NCI-H82 treated with DMSO at 0.1 percent for 48 hours (cell line): ENCODE measurements around the gene SULT2B1.

Experiments used
- DNase-seq: peaks from one replicate; lab custom pipeline; 2025; ENCODE audit not compliant: unreplicated experiment; lab: John Stamatoyannopoulos, UW

SULT2B1 gene

DNA sequence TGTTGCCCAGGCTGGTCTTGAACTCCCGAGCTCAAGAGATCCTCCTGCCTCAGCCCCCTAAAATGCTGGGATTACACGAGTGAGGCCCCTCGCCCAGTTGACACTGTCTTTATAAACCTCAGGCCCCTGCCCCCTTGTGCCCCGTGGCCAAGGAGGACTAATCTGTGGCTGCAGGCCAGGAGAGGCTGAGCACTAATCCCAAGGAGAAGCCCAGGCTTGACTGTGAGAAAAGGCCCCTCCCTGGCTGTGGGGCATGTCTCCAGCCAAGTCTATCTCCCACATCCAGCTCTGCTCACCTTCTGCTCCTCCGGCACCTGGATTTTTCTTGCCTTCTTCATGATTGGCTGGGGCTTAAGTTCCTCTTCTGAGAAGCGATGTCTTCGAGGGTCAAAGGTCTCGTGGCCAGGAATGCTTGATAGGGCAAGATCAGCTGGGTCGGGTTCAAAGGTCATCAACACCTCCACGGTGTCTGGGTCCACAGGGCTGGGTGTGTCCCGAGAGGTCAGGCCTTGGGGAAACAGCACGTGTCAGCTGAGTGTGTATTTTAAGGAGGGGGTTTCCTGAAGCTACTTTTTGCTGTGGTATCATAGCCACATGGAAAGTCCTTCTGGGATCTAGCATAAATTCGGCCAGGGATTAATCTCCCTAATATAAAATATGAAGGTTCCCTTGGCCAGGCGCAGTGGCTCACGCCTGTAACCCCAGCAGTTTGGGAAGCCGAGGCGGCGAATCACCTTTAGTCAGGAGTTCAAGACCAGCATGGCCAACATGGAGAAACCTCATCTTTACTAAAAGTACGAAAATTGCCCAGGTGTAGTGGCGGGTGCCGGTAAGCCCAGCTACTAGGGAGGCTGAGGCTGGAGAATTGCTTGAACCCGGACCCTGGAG, 81.4 kb downstream of the SULT2B1 start:
- DNase-seq: peak; percentile 26

DNA sequence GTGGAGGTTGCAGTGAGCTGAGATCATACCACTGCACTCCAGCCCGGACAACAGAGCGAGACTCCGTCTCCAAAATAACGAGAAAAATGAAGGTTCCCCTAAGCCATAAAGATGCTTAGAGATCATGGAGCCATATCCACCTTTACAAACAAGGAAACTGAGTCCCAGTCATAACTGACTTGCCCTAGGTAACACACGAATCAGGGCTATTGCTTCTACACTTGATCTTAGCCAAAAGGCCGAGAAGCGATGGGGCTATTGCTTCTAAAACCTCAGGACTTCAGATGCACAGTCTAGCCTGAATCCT, 82.0 kb downstream of the SULT2B1 start:
- no peak for DNase-seq

DNA sequence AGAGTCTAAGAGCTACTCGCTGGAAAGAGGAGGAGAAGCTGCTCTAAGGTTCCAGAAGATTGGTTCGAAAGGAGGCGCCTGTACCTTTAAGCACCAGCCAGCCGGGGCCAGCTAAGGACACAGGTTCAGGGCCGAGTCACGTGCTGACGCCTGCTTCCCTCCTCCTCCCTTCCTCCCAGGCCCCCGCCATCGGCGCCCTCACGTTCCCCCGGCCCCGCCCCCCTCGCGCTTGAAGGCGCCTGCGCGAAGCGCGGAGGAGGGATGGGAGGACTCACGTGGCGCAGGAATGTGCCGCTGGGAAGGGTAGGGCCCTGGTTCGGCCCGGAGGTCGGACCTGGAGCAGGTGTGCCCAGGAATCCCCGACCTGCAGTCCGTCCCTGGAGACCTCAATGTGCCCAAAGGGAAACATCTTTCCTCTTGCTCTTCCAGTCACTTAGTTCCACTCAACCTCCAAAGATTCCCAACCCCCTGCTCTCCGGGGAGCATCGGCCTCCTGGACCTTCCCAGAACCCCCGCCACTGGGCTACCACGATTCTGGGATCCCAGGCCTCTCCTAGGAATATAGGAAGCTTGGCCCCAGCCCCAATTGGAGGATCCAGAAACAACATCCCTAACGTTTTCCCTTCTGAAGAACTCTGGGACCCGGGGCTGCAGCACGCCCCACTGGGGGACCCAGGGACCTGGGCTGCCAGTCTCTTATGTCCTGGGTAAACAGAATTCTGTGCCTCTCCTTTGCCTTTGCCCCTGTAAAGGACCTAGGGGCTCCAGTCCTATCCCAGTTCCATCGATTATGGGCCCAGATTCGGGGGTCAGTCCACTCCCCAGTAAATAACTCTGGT, 82.7 kb downstream of the SULT2B1 start:
- DNase-seq: peak; percentile 94

DNA sequence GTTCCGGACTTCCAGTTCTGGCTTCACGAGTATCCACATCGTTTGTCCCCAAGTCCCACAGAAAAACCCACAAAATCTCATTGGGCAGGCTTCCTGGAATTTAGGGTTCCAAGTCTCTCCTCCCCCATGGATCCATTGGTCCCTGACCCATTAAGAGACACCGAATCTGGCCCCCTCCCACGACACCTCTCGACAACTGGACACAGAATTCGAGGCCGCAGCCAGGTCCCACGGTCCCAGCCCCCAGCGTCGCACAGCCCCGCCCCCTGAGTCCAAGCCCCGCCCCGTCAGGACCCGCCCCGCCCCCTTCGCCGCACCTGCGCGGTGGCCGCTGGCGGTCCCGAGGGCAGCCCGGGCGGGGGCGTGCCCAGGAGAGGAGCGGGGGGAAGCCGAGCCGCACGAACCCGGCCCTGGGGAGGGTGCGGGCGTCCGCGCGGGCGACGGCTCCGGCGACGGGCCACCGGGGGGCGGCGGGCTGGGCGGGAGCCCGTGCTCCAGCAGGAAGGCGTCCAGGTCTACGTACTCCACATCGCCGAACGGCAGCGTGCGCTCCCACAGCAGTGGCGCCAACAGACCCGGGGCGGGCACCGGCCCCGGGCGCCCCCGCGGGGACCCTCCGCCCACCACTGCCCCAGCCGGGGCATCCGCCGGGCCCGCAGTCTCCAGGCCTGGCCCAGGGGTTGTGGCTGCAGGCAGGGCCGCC, 83.4 kb downstream of the SULT2B1 start:
- no peak for DNase-seq

DNA sequence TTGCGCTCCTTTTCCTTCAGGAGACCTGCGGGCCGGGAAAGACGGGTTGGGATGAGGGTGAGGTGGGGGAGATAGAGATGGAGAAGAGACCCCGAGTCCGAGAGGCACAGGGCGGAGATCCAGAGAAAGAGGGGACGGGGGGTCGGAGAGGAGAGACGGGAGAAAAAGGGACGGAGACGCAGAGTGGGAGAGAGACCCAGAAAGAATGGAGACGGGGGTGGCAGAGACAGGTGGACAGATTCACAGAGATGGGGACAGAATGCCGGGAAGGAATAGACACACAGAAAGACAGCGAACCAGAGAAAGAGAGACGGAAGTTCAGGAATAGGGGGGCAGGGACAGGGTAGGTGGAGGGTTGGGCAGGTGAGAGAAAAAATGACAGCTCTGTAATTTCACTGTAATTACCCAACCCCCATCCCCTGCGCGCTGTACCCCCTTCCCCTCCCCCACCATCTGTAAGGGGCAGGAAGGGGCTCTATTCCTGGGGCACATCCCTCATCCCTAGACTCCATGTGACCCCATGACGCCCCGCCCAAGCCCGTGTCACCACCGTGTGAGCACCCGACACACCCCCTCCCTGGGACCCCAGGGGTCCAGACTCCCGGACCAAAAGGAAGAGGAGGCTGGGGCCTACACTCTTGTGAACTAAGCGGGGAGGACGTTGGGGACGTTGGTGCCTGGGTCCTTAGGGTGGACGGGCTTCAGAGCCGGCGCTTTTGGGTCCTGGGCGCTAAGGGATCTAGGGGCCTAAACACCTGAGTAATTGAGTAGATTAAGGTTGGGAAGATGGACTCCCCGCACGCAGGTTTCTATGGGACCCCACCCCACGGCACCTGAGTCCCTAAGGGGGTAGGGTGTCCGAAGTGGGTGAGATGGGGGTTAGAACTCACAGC, 84.2 kb downstream of the SULT2B1 start:
- DNase-seq: no peak

DNA sequence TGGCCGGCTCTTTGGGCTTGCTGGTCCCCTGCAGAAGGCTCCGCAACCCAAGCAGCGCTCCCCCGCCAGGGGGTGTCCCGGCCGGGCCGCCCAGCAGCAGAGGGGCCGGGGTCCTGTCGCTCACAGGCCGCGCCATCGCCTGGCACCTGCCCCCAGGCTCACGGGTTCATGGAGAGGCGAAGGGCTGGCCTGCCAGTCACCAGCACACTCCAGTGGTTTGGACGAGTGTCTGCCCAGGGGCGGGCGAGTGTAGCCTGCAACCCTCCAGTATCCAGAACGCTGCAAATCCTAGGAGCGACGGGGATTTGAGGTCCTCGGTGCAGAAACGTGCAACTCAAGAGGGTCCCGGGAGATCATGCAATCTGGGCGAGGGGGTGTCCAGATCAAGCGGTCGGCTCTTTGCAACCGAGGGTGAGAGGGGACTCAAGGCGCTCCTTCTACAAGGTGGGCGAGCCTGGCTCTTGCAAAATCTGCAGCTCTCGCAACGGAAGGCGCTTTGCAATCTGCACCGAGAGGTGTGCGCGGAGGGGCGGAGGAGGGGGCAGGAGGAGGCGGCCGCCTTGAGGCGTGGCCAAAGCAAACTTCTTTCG, 85.0 kb downstream of the SULT2B1 start, which contains the start of gene DBP:
TSS of gene DBP (minus strand) at position 521 of the 590 bp plus-strand sequence. CDS start at position 136, 385 bp downstream.
- no peak for DNase-seq

DNA sequence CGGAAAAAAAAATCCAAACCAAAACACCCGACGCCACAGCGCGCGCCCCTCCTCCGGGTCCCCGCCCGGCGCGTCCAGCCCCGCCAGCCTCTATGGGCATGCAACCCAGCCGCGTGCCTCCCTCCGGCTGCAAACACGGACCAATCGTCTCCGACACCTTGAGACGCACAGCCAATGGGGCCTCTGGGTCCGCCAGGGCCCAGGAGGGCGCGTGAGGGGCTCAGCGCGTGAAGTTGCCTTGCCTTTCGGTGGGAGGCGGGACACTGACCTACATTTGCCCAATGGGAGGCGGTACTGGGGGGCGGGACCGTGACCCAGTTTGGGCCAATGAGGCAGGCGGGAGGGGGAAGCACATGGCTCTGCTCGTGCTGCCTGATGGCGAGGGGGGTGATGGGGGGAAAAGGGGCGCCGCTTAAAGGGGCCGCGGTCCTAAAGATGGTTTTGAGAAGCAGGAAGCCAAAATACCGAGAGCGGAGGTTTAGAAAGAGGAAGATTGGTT, 85.5 kb downstream of the SULT2B1 start:
- peak; percentile 97 for DNase-seq

DNA sequence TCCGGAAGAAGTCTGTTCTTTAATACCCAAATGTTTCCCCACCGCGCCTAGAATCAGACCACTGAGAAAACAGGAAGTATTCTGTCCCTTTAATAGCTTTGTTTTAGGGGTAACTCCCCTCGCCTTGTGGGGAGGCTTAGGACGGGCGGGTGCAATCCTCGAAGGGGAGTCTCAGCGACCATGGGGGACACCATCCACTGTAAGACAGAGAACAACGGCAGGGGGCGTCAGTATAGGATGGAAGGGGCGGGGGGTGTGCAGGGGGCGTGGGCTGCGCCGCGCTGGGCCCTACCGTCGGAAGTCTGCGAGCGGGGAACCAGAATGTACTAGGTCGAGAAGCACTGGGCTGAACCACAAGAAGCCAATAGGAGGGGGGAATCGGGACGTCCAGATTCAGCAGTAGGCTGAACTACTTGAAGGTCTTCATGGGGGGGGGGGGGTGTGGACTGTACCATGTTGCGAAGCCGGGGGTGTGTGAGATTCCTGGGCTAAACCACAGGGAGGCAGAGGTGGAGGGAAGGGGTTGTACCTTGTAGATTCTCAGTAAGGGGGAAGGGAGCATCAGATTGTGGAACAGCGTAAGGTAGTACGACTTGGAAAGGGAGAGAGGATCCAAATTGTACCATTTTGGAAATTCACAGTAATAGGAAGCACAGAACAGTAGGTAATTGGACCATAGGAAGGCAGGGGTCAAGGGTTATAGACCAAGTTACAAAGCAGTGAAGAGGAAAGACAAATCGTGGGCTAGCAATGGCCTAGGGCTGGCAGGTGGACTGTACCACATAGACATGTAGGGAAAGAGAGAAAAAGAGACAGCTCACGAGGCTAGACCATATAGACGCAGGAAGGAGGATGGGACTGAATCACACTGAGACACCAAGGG, 86.2 kb downstream of the SULT2B1 start:
- peak; percentile 94 for DNase-seq

DNA sequence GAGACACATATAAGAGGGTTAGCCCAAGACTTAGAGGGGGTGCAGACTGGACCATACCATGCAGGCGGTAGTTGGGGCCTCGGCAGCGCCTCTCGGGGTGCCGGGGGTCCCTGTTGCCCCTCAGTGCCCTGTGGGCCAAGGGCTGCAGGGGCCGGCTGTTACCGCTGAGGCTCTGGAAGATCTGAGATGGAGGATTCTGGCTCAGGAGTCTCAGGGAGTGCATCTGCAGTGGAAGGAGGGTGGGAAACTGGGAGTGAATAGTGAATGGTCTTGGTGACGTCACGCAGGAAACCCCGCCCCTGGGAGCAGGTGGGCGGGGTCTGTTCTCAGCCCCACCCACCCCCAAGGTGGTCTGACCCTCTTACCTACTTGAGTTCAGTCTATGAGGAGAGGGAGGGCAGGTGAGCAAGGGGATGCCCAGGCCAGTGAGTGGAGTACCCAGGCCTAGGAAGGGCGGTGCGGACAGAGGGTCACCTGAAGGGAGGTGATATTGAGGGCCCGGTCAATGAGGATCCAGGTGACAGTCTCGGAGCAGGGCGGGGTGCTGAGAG, 86.9 kb downstream of the SULT2B1 start:
- no peak for DNase-seq

DNA sequence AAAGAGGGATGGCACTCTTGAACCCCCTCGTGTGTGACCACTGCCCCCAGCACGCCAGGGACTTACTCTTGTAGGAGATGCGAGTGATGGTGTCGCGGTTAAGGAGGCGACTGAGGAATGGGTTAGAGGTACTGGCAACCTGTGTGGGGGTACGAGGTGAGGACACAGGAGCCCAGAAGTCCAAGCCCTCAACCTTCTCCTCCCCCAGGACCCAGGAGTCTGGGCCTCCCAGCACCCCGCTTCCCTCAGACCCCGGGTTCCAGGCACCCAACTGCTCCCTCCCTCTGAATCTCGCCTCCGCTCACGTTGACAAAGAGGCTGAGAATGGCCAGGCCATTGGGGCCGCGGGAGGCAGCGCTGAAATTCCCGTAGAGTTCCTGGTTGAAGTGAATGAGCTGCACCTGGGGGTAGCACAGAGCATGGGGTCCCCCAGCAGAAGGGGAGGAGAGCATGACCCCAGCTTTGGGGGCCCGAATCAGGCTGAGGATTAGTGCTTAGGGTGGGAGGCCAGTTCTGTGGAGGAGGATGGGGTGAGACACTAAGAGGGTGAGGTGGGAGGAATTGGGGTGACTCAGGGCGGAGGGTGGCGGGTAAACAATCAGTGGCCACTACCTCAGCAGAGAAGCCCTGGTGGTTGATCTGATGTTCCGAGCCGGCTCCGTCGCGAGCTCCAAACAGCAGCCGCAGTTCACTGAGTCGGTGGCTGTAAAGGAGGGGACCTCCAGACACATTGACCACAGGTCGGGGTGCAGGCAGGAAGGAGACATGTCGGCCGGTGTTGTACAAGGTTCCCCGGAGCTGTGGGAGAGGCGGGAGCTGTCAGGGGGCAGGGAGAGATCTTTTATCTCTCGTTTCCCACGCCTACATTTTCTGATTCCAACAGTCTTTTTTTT, 87.8 kb downstream of the SULT2B1 start:
- DNase-seq: no peak

DNA sequence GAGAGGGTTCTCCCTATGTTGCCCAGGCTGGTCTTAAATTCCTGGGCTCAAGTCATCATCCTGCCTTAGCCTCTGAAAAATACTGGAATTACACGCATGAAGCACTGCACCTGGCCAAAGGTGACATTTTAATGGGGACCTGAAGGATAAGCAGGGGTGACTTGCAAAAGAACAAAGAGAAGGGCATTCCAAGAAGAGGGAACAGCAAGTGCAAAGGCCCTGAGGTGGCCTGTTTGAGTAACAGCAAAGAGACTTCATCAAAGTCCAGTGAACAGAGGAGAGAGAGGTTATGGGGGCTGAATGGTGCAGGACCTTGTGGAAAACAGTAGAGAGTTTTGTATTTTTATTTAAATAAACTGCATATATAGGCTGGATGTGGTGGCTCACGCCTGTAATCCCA, 89.9 kb downstream of the SULT2B1 start:
- DNase-seq: no peak

DNA sequence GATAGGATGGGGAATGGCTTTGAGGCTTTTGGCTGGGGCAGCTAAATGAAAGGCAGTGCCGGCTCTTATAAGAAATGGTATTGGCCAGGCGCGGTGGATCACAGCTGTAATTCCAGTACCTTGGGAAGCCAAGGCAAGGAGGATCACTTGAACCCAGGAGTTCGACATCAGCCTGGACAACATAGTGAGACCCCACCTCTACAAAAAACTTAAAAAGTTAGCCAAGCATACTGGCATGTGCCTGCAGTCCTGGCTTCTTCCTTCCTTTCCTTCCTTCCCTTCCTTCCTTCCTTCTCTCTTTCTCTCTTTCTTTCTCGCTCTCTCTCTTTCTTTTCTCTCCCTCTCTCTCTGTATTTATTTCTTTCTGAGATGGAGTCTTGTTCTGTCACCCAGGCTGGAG, 90.9 kb downstream of the SULT2B1 start:
- DNase-seq: no peak

DNA sequence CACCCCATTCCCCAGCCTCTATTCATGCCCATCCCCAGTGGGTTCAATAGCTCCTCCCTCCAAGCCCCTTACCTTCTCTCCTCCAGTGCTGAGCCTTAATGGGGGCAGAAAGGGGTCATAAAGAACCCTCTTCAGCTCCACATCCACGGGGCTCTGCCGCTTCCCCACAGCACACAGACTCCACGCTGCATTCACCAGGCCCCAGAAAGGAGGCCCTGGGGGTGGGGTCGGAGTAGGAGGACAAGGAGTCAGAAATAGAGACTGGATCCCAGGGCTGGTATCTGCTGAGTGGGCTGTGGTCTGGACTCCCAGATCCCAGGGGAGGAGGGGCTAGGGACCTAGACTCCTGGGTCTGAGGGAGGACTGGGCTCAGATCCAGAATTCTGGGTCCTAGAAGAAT, 92.4 kb downstream of the SULT2B1 start:
- no peak for DNase-seq

DNA sequence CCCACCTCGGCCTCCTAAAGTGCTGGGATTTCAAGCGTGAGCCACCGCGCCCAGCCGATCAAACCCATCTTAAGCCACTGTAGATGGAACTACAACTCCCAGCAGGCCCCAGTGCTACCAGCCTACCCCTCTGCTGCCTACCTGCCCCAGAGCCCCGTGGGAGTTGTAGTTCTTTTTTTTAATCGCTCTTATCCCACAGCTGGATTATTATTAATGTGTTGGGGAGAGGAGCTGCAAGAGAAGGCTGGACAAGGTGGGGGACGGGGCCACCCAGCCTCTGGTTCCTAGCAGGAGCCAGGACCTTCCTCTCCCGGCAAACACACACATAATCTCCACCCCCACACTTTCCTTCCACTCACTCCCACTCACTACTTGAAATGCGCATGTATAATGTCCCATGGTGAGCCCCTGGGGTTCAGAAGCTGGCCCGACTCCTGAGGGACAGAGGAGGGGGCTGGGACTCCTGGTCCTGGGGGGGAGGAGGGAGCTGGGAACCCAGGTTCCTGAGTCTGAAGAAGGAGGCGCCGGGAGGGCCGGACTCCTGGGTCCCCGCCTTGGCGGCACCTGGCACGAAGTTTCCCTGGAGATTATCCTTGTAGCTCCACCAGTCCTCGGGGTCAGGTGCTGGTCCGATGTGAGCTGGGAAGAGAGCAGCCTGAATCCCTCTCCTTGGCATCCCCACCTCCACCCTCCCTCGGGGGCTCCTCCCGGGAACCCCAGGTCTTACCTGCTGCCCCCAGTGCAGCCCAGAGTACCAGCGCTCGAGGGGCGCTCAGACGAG, 93.1 kb downstream of the SULT2B1 start:
- DNase-seq: peak; percentile 82

DNA sequence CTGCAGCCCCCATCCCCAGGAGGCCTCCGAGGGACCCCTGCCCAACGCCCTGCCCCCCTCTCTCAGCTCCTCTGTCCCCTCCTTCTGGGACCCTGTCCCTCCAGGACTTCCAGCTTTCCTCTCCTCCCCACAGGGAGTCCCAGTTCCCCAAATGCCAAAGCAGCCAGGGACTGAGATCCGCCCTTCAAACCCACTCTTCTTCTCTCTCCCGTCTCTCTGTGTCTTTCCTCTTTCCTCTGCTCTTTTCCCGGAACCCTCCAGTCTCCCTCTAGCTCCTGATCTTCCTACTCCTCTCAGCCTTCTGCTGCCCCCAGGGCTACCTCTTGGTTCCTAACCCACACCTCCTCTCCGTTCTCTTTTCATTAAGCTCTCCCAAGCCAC, 93.6 kb downstream of the SULT2B1 start:
- DNase-seq: no peak

DNA sequence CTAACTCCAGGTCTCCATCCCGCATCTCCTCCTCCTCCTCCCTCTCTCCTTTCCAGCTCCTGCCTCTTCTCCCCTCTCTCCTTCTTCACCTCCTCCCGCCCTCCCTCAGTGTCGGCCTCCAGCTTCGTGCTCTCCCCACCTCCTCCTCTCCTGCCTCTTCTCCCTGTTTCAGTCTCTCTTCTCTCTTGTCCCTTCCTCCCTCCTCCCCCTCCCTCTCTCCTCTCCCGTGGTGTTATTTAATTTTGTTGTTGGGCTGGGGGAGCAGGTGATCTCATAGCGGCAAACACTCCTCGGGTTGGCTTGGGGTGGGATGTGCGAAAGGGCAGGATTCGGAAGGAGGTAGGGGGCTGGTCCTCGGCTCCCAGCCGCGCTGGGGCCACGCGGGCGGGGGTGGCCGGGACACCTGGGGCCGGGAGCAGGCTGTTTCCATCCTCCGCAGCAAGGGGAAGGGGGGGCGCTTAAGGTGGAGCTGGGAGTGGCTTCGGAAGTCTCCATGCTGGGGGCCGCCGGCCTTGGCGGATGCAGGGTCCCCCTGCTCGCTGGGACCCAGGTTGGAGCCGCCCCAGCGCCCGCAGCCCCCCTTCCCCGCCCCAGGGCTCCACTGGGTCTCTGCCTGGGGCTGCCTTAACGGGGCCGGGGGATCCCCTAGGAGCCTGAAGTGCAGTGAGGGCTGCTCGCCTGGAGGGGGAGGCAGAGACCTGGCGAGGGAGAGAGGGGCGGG, 94.2 kb downstream of the SULT2B1 start, which contains the start of gene CA11:
TSS of gene CA11 (minus strand) at position 187 of the 721 bp plus-strand sequence. CDS start 555 bp downstream, outside the sequence.
- DNase-seq: peak; percentile 46
